A549 (cell line): ENCODE data around the gene NTHL1.

Source experiments
- CBX8 ChIP-seq: fragments of 200-600 bp; sonication (generic); IDR thresholded peaks from 2 replicates; pipeline ENCODE4 v1.6.1; 2016
- CHD4 ChIP-seq: fragments of 200-600 bp; sonication (generic); IDR thresholded peaks from 2 replicates; pipeline ENCODE4 v1.6.1; 2016; ENCODE audit warnings: antibody characterized with exemption, mild to moderate bottlenecking, borderline replicate concordance
- EP300 ChIP-seq, 2 experiments: fragments of >200 bp; sonication (Bioruptor Twin); formaldehyde crosslinking; IDR thresholded peaks; 2 replicates in 1 of 2; 3 replicates in 1 of 2; pipeline ENCODE4 v1.6.1; 2016 to 2017
- HDAC2 ChIP-seq: fragments of 200-600 bp; sonication (generic); IDR thresholded peaks from 2 replicates; pipeline ENCODE4 v1.6.1; 2016
- HOXA7 ChIP-seq: fragments of 250-450 bp; sonication (Bioruptor Pico); IDR thresholded peaks from 2 replicates; pipeline ENCODE4 v1.5.0; 2020; ENCODE audit warnings: mild to moderate bottlenecking, moderate library complexity
- MAX ChIP-seq: IDR thresholded peaks from 2 replicates; pipeline ENCODE4 v1.6.1; 2012
- NPAS2 ChIP-seq: fragments of 250-450 bp; sonication (Bioruptor Pico); IDR thresholded peaks from 2 replicates; pipeline ENCODE4 v1.8.0; 2022; ENCODE audit warnings: mild to moderate bottlenecking, moderate library complexity, borderline replicate concordance
- NR3C1 ChIP-seq: fragments of >200 bp; sonication (Bioruptor Twin); formaldehyde crosslinking; IDR thresholded peaks from 3 replicates; pipeline ENCODE4 v1.6.1; 2017
- POLR2A ChIP-seq: IDR thresholded peaks from 2 replicates; pipeline ENCODE4 v1.6.1; 2012; ENCODE audit warnings: mild to moderate bottlenecking, low read length
- POLR2AphosphoS2 ChIP-seq: conservative IDR thresholded peaks from 2 replicates; pipeline ENCODE4 v1.6.1; 2012; ENCODE audit warnings: low read length, improper control_type of control experiment, inconsistent platforms
- RCOR1 ChIP-seq: fragments of 150-350 bp; IDR thresholded peaks from 2 replicates; pipeline ENCODE4 v1.6.1; 2014; ENCODE audit warnings: antibody characterized with exemption, low read length, low read depth
- RNF2 ChIP-seq: fragments of 200-600 bp; sonication (generic); IDR thresholded peaks from 2 replicates; pipeline ENCODE4 v1.6.1; 2016; ENCODE audit warnings: low read depth, mild to moderate bottlenecking, antibody characterized with exemption, moderate library complexity, borderline replicate concordance
- TF ChIP-seq, protein P1 (sequence below): fragments of >200 bp; sonication (Bioruptor Twin); formaldehyde crosslinking; IDR thresholded peaks from 3 replicates; pipeline ENCODE4 v1.5.1; 2016

DNA sequence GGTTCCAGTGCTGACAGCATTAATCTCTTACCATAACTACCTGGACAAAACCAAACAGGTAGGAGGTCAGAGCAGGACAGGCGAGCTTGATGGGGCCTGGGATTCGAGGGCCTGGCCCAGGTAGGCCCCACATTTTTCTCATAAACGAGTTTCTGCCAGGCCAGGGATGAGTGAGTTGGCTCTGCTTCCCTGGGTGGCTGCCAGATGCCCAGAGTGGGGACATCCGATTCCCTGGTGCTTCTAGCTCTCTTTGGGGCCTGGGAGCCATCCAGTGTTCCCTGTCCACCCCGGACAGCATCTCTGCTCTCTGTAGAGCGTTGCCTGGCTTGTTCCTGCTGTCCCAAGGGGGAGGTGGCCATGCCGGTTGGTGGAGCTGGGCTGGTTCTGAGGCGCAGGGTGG lies 25.3 kb upstream of the NTHL1 start:
- TF ChIP-seq POLR2A (no peak), NPAS2 (CRISPR knock-in tag) (no peak), MAX (no peak), NR3C1 (no peak), HOXA7 (CRISPR knock-in tag) (no peak), CBX8 (no peak), CHD4 (no peak), EP300 (IDR thresholded peaks at IDR 0.05) (no peak), RCOR1 (no peak), RNF2 (no peak), POLR2AphosphoS2 (no peak), HDAC2 (no peak)
- TF ChIP-seq, protein P1, sequence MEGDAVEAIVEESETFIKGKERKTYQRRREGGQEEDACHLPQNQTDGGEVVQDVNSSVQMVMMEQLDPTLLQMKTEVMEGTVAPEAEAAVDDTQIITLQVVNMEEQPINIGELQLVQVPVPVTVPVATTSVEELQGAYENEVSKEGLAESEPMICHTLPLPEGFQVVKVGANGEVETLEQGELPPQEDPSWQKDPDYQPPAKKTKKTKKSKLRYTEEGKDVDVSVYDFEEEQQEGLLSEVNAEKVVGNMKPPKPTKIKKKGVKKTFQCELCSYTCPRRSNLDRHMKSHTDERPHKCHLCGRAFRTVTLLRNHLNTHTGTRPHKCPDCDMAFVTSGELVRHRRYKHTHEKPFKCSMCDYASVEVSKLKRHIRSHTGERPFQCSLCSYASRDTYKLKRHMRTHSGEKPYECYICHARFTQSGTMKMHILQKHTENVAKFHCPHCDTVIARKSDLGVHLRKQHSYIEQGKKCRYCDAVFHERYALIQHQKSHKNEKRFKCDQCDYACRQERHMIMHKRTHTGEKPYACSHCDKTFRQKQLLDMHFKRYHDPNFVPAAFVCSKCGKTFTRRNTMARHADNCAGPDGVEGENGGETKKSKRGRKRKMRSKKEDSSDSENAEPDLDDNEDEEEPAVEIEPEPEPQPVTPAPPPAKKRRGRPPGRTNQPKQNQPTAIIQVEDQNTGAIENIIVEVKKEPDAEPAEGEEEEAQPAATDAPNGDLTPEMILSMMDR, result no peak
